GM21576 (cell line): Measurements from ENCODE around the gene NOP53.
"Not testable (repeated sequence)": the region's sequence is repeated elsewhere in the genome, so short reads cannot be mapped to it uniquely, and the experiment has no call there.

Experiments
- ATAC-seq: cut with Tn5 transposase; IDR thresholded peaks from one replicate; pipeline ENCODE4 v1.9.1; 2021; ENCODE audit warnings: mild to moderate bottlenecking, moderate library complexity; ENCODE audit not compliant: unreplicated experiment

The NOP53 gene

GRCh38 chr19:47745010-47745901, at the start of gene NOP53:
NOP53 (plus strand) TSS chr19:47745546; CDS start chr19:47745560, 14 bp downstream.
- peak; percentile 61 for ATAC-seq

DNA sequence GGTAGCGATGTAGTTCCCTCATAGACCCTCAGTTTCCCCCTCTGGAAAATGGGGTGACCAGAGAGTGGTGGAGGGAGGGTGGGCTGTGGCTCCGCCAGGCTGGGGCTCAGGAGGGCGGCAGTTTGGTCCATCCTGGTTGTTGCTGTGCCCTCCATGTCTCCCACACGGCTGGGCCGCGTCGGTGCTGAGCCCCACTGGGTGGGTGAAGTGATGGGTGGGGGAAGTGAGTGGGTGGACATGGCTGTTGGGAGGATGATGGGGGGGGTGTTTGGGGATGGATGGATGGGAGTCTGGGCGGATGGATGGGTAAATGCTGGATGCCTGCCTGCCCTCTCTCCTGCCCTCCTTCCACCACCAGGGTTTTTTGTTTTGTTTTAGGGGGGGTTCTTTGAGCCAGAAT, 48.7 kb upstream of the NOP53 start:
- ATAC-seq, result no peak

GRCh38 chr19:47697863-47698609, 47.3 kb upstream of the NOP53 start:
- peak; percentile 47 for ATAC-seq

DNA sequence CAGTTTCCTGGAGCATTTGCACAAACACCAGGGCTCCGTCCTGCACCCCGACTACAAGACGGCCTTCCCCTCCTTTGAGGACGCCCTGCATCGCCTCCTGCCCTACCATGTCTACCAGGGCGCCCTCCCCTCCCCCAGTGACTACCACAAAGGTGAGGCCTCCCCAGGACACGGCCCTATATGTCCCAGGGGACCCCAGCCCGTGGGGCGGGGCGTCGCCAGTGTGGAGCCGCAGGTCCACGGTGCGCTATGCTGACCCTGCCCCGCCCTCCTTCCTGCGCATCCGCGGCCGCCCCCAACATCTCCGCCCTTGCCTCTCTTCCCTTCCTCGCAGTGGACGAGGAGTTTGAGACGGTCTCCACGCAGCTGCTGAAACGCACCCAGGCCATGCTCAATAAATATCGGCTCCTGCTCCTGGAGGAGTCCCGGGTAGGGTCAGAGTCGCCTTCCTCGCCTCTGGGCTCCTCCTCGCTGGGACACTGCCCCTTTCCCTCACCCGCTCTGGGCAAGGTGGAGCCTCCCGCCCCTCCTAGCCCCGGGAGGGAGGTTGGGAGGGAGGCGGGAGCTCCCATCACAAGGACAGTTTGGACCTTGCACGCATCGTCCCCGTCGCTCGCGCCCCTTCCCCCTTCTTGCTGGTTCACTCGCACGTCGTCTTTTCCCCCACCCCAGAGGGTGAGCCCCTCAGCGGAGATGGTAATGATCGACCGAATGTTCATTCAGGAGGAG, 46.6 kb upstream of the NOP53 start:
- no peak for ATAC-seq

GRCh38 chr19:47699360-47699917, 45.9 kb upstream of the NOP53 start:
- no peak for ATAC-seq

DNA sequence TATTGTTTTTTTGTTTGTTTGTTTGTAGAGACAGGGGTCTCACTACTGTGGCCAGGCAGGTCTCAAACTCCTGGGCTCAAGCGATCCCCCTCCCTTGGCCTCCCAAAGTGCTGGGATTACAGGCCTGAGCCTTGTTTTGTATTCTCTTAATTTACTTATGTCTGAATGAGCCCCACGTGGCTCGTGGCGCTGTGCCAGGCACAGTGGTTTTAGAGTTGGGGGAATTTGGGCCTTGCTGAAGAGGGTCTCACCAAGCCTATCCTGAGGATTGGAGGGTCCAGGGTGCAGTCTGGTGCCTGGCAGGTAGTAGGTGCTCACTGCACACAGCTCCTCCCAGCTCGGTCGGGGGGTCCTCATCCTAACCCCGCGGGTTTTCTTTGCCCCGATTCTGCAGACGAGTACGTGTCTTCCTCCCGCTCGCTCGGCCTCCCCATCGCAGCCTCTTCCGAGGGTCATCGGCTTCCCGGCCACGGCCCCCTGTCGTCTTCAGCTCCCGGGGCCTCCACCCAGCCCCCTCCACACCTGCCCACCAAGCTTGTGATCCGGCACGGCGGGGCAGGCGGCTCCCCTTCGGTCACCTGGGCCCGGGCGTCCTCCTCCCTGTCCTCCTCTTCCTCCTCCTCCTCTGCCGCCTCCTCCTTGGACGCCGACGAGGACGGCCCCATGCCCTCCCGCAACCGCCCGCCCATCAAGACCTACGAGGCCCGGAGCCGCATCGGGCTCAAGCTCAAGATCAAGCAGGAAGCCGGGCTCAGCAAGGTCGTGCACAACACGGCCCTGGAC, 44.2 kb upstream of the NOP53 start:
- ATAC-seq, result no peak

GRCh38 chr19:47701717-47702552, 43.4 kb upstream of the NOP53 start:
- ATAC-seq, result no peak

- no peak for ATAC-seq
Observed at GRCh38 chr19:47702671-47703070, 42.7 kb upstream of the NOP53 start.

DNA sequence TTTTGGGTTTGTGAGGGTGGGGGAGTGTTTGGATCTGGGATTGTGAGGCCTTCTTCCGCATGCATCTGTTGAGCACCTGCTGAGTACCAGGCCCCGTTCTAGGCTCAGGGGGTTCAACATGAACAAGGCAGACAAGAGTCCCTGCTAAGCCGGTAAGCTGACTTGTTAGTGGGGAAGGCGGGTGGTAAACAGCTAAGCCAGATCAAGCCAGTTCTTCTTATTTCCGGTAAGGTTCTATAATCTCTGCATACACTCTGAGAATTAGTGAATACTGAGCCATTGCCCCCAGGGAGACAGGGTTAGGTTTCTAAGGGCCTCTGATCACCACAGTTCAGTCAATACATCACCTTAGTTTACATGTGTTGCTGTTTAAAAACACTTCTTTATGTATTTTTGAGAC, 42.0 kb upstream of the NOP53 start:
- ATAC-seq, result no peak

GRCh38 chr19:47704024-47704423, 41.3 kb upstream of the NOP53 start:
- no peak for ATAC-seq

- no peak for ATAC-seq
Observed at GRCh38 chr19:47704656-47705055, 40.7 kb upstream of the NOP53 start.

GRCh38 chr19:47707135-47707925, 38.0 kb upstream of the NOP53 start:
- ATAC-seq, result peak; percentile 46

GRCh38 chr19:47711652-47712242, 33.6 kb upstream of the NOP53 start:
- no peak for ATAC-seq

- no peak for ATAC-seq
Observed at GRCh38 chr19:47713046-47714021, 32.0 kb upstream of the NOP53 start, which contains the start of gene EHD2. EHD2 (plus strand) TSS chr19:47713422; CDS start chr19:47716613, 3,191 bp downstream.

DNA sequence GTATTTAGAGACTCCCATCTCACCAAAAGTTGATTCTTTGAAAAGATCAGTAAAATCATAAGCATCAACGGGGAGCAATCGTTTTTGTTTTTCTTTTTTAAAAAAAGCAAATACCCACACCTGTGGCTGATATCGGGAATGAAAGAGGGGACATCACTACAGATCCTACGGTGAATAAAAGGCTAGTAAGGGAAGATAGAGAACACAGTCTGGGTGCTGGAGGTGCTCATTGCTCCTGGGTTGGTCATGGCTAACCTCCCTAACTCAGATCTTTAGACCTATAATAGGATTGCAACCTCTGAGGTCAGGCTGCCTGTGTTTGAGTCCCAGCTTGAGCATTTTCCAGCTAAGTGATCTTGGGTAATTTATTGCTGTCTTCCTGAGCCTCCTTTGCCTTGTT, 31.0 kb upstream of the NOP53 start:
- ATAC-seq, result no peak

- ATAC-seq, result not testable (repeated sequence)
Observed at GRCh38 chr19:47714855-47715254, 30.5 kb upstream of the NOP53 start.
